ENCODE data around the gene C5orf63.

C5orf63 gene

GRCh38 chr5:127011961-127012644 lies 61.2 kb downstream of the C5orf63 start:
- no peak for TF ChIP-seq ZFP30 (CRISPR knock-in tag; IDR thresholded peaks at IDR 0.05)
- TF ChIP-seq PPARA (CRISPR knock-in tag; IDR thresholded peaks at IDR 0.05; ENCODE audit: borderline replicate concordance), result no peak
- TF ChIP-seq TCF4 (CRISPR knock-in tag; IDR thresholded peaks at IDR 0.05; ENCODE audit: borderline replicate concordance), result no peak
- no peak for TF ChIP-seq CSRNP3 (CRISPR knock-in tag; IDR thresholded peaks at IDR 0.05)
- no peak for TF ChIP-seq BACH2 (CRISPR knock-in tag; IDR thresholded peaks at IDR 0.05; ENCODE audit: borderline replicate concordance)
- ATAC-seq, result 0 out of 3 replicates have a peak, but pooled peaks have one; percentile 15

GRCh38 chr5:127011153-127011552 lies 62.1 kb downstream of the C5orf63 start:
- ATAC-seq, result peak; percentile 78
- peak; percentile 57 for TF ChIP-seq ISL1 (CRISPR knock-in tag; IDR thresholded peaks at IDR 0.05)
- no peak for TF ChIP-seq ZC3H10 (CRISPR knock-in tag; IDR thresholded peaks at IDR 0.05)

GRCh38 chr5:127010362-127010761 lies 62.9 kb downstream of the C5orf63 start:
- no peak for TF ChIP-seq GLIS3 (CRISPR knock-in tag; IDR thresholded peaks at IDR 0.05)
- TF ChIP-seq CSDC2 (CRISPR knock-in tag; IDR thresholded peaks at IDR 0.05), result no peak
- no peak for TF ChIP-seq PPARA (CRISPR knock-in tag; IDR thresholded peaks at IDR 0.05; ENCODE audit: borderline replicate concordance)
- TF ChIP-seq CSRNP3 (CRISPR knock-in tag; IDR thresholded peaks at IDR 0.05), result no peak
- ATAC-seq, result no peak

- ATAC-seq, result no peak
These were observed 63.5 kb downstream of the C5orf63 start for GRCh38 chr5:127009784-127010183.

GRCh38 chr5:127008300-127008975 lies 64.9 kb downstream of the C5orf63 start:
- no peak for ATAC-seq
- TF ChIP-seq PPARA (CRISPR knock-in tag; IDR thresholded peaks at IDR 0.05; ENCODE audit: borderline replicate concordance) (no peak), CREB5 (CRISPR knock-in tag; IDR thresholded peaks at IDR 0.05; ENCODE audit: low read depth) (no peak), SNAI2 (CRISPR knock-in tag; IDR thresholded peaks at IDR 0.05) (no peak), ZNF565 (CRISPR knock-in tag; conservative IDR thresholded peaks at IDR 0.05; ENCODE audit: low read depth) (no peak), CSRNP3 (CRISPR knock-in tag; IDR thresholded peaks at IDR 0.05) (no peak), POU6F1 (CRISPR knock-in tag; IDR thresholded peaks at IDR 0.05; ENCODE audit: borderline replicate concordance, low read depth) (no peak), TSHZ2 (CRISPR knock-in tag; IDR thresholded peaks at IDR 0.05) (no peak)

More at GRCh38 chr5:127009784-127010183, 63.5 kb downstream of the C5orf63 start:
- no peak for TF ChIP-seq POU6F1 (CRISPR knock-in tag; IDR thresholded peaks at IDR 0.05; ENCODE audit: borderline replicate concordance, low read depth)
- TF ChIP-seq ARNTL (CRISPR knock-in tag; IDR thresholded peaks at IDR 0.05; ENCODE audit: borderline replicate concordance, low read depth), result no peak
